AG09319 (cell line): ENCODE results near the gene ACE.
A peak's percentile ranks its signal among the peaks of the same experiment; 100 is the strongest.

Experiments
- DNase-seq: peaks from one replicate; pipeline ENCODE4 v3.0.0-alpha.2; 2010; ENCODE audit warnings: low read depth; ENCODE audit errors: extremely low read depth
- TF ChIP-seq, protein P1 (sequence below): IDR thresholded peaks from 2 replicates; pipeline ENCODE4 v1.5.1; 2011; ENCODE audit warnings: low read depth, mild to moderate bottlenecking, inconsistent platforms, low read length, moderate library complexity

ACE gene

GRCh38 chr17:63440127-63440769, 36.6 kb upstream of the ACE start:
- no peak for DNase-seq
- TF ChIP-seq, protein P1, sequence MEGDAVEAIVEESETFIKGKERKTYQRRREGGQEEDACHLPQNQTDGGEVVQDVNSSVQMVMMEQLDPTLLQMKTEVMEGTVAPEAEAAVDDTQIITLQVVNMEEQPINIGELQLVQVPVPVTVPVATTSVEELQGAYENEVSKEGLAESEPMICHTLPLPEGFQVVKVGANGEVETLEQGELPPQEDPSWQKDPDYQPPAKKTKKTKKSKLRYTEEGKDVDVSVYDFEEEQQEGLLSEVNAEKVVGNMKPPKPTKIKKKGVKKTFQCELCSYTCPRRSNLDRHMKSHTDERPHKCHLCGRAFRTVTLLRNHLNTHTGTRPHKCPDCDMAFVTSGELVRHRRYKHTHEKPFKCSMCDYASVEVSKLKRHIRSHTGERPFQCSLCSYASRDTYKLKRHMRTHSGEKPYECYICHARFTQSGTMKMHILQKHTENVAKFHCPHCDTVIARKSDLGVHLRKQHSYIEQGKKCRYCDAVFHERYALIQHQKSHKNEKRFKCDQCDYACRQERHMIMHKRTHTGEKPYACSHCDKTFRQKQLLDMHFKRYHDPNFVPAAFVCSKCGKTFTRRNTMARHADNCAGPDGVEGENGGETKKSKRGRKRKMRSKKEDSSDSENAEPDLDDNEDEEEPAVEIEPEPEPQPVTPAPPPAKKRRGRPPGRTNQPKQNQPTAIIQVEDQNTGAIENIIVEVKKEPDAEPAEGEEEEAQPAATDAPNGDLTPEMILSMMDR, result no peak

- TF ChIP-seq, protein P1, result no peak
- no peak for DNase-seq
These were observed 36.0 kb upstream of the ACE start for GRCh38 chr17:63440770-63441335.

DNA sequence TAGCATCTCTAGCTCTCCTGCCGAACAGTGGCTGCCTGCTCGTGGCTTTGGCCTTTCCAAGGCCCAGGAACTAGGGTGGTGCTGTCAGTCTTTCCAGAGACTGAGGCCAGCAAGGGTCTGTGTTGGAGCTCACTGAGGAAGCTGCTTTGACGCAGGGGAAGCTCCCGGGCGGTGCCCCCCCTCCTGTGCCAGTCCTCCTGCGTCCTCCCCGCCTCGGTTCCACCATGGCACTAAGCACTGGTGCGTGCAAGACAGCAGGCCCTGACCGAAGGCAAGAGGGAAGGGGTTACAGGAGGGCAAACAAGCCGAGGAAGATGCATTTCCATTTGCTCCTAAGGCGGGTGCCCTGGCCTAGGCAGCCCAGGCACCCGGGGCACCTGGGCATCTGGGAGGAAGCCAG, 35.2 kb upstream of the ACE start:
- TF ChIP-seq, protein P1, result no peak
- DNase-seq, result no peak

DNA sequence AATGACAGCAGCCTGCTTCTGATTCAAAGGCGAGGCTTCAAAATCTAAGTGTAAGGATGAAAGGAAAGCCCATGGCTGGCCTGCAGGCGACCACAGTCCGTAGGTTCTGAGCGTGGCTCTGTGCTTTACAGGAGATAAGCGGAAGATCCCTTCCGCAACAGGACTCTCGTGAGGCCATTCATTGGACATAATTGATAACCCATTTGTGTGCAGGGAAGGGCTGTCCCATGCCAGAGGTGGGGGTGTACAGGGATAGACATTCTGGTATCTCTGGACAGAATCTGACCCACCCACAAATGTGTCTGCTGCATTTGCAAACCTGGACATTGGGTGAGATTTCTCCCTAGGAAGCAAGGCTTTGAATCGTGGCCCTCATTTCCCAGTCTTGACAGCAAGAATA, 34.8 kb upstream of the ACE start:
- TF ChIP-seq, protein P1, result no peak
- no peak for DNase-seq

GRCh38 chr17:63442549-63443035, 34.3 kb upstream of the ACE start:
- DNase-seq, result no peak
- TF ChIP-seq, protein P1, result peak; percentile 7

DNA sequence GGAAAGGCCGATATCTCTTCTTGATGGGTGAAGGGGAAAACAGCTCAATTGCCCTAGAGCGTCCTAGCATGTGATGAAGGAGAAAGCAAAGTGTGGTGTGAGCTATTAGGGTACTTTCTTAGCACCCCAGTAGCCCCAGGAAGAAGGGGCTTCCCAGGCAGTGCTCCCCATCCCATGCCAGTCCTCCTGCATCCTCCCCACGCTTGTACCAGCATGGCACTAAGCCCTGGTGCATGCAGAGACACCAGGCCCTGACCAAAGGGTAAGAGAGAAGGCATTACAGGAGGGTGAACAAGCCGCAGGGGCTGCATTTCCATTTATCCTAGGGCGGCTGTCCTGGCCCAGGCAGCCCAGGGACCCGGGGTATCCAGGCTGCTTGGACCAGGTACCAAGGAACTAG, 33.8 kb upstream of the ACE start:
- TF ChIP-seq, protein P1, result no peak
- DNase-seq, result no peak

DNA sequence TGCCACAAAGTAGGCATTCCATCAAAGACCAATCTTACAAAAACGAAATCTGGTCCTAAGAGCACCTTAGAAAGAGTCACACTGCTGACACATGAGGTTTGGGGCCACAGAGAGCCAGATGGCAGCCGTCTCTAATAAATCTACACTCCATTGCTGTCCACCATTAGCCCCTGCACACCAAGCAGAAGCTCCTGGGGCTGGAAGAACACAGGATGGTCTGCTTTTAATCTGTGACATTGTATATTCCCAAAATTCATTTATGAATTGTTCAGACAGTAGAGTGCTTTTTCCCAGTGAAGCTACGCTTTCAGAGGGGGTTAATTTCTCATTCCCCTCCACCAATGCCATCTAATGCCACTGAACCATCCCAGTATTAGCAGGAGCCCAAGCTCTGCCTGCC, 32.4 kb upstream of the ACE start:
- no peak for DNase-seq
- TF ChIP-seq, protein P1, result no peak
